HepG2 (cell line): ENCODE data around the gene CTIF. TPM values are rescaled to one million over a fixed set of nuclear protein-coding genes. Genes with fewer than 3 reads are reported as not detected.

Experiments
- DMAP1 ChIP-seq: IDR thresholded peaks from 2 replicates; pipeline ENCODE4 v1.6.1; 2016
- DRAP1 ChIP-seq: IDR thresholded peaks from 2 replicates; pipeline ENCODE4 v1.6.1; 2016; ENCODE audit warnings: missing genetic modification reagents, missing compliant biosample characterization
- FOXP4 ChIP-seq: sonication (generic); formaldehyde crosslinking; IDR thresholded peaks from 2 replicates; pipeline ENCODE4 v1.4.0; 2020; ENCODE audit warnings: missing genetic modification reagents
- GLMP ChIP-seq: sonication (generic); formaldehyde crosslinking; IDR thresholded peaks from 2 replicates; pipeline ENCODE4 v1.9.0; 2021; ENCODE audit warnings: missing genetic modification reagents, mild to moderate bottlenecking, borderline replicate concordance
- HOXA5 ChIP-seq: sonication (generic); formaldehyde crosslinking; IDR thresholded peaks from 2 replicates; pipeline ENCODE4 v1.4.0; 2020; ENCODE audit warnings: missing genetic modification reagents
- KLF11 ChIP-seq: IDR thresholded peaks from 2 replicates; pipeline ENCODE4 v1.6.1; 2016; ENCODE audit warnings: missing compliant biosample characterization
- KMT2A ChIP-seq: sonication (generic); formaldehyde crosslinking; IDR thresholded peaks from 2 replicates; pipeline ENCODE4 v1.4.0; 2020; ENCODE audit warnings: missing genetic modification reagents
- MTF1 ChIP-seq: sonication (generic); formaldehyde crosslinking; IDR thresholded peaks from 2 replicates; pipeline ENCODE4 v1.5.0; 2020; ENCODE audit warnings: missing genetic modification reagents
- NR2F2 ChIP-seq: IDR thresholded peaks from 2 replicates; pipeline ENCODE4 v1.6.1; 2012; ENCODE audit warnings: low read depth, inconsistent platforms, borderline replicate concordance
- PLSCR1 ChIP-seq: sonication (generic); formaldehyde crosslinking; IDR thresholded peaks from 2 replicates; pipeline ENCODE4 v1.5.0; 2020; ENCODE audit warnings: missing genetic modification reagents, mild to moderate bottlenecking, borderline replicate concordance
- SRSF1 ChIP-seq: fragments of 200-400 bp; formaldehyde crosslinking; optimal IDR thresholded peaks from 2 replicates; pipeline ENCODE3; 2017; ENCODE audit warnings: mild to moderate bottlenecking, low read depth, low read length, moderate library complexity
- TFAP4 ChIP-seq: sonication (generic); IDR thresholded peaks from 2 replicates; pipeline ENCODE4 v1.6.1; 2016; ENCODE audit warnings: low read depth, borderline replicate concordance
- ZBTB44 ChIP-seq: sonication (generic); formaldehyde crosslinking; IDR thresholded peaks from 2 replicates; pipeline ENCODE4 v1.4.0; 2020; ENCODE audit warnings: missing genetic modification reagents
- ZFX ChIP-seq: sonication (generic); formaldehyde crosslinking; IDR thresholded peaks from 2 replicates; pipeline ENCODE4 v1.4.0; 2020; ENCODE audit warnings: mild to moderate bottlenecking, low read depth, missing genetic modification reagents, moderate library complexity
- ZNF136 ChIP-seq: sonication (generic); formaldehyde crosslinking; IDR thresholded peaks from 2 replicates; pipeline ENCODE4 v1.8.1; 2022; ENCODE audit warnings: low read depth, mild to moderate bottlenecking, moderate library complexity, missing genetic modification reagents
- ZNF281 ChIP-seq: sonication (generic); formaldehyde crosslinking; IDR thresholded peaks from 2 replicates; pipeline ENCODE4 v1.4.0; 2020; ENCODE audit warnings: missing genetic modification reagents, borderline replicate concordance
- ZNF296 ChIP-seq: sonication (generic); formaldehyde crosslinking; conservative IDR thresholded peaks from 2 replicates; pipeline ENCODE4 v1.5.0; 2020; ENCODE audit warnings: mild to moderate bottlenecking, missing genetic modification reagents
- ZNF350 ChIP-seq: sonication (generic); formaldehyde crosslinking; IDR thresholded peaks from 2 replicates; pipeline ENCODE4 v1.4.0; 2020; ENCODE audit warnings: mild to moderate bottlenecking, low read depth, missing genetic modification reagents, borderline replicate concordance
- ZNF615 ChIP-seq: sonication (generic); formaldehyde crosslinking; IDR thresholded peaks from 2 replicates; pipeline ENCODE4 v1.5.0; 2020; ENCODE audit warnings: mild to moderate bottlenecking, missing genetic modification reagents, borderline replicate concordance
- polyA plus RNA-seq, 8 experiments: library from polyadenylated mRNA; depleted of rRNA in 3 of 8; stranded (reverse) in 7 of 8; unstranded in 1 of 8; fragments of >200 nt; fragmentation: Illumina TruSeq in 4 of 8; extraction: Trizol in 4 of 8; gene quantifications; 2 replicates each; pipeline versions ENCODE4 v1.2.1 to v1.2.3, GENCODE V29; 2011 to 2016; ENCODE audit warnings: low read depth in 4 of 8, missing spikeins in 1 of 8, mixed read lengths in 1 of 8; ENCODE audit not compliant: insufficient read depth in 1 of 8
- total RNA-seq, 5 experiments: library from RNA; depleted of rRNA; stranded (reverse); fragments of >200 nt; fragmentation: Illumina TruSeq; extraction: Trizol; gene quantifications; 2 replicates each; pipeline ENCODE4 v1.2.3, GENCODE V29; 2016; ENCODE audit warnings: low read depth in 1 of 5

CTIF gene
- total and polyA plus RNA-seq, 2 of the 13 experiments (the other 11 are each of a cell fraction or from before 2014, with no cell fraction given) = 18.2 to 28.0 TPM

GRCh38 chr18:48540251-48541025, 1.6 kb downstream of the CTIF start (continued):
- TF ChIP-seq SRSF1 (no peak), DMAP1 (CRISPR knock-in tag) (peak; percentile 82), ZFX (CRISPR knock-in tag) (peak; percentile 74), ZNF136 (CRISPR knock-in tag) (no peak), PLSCR1 (CRISPR knock-in tag) (no peak), ZNF281 (CRISPR knock-in tag) (peak; percentile 88), ZBTB44 (CRISPR knock-in tag) (no peak), TFAP4 (peak; percentile 66; the same call in 1 of the 2 replicates), MTF1 (CRISPR knock-in tag) (no peak), DRAP1 (CRISPR knock-in tag) (no peak), GLMP (CRISPR knock-in tag) (no peak), NR2F2 (no peak), KMT2A (CRISPR knock-in tag) (no peak; the same call in 1 of the 2 replicates), ZNF615 (CRISPR knock-in tag) (no peak), KLF11 (CRISPR knock-in tag) (0 out of 2 replicates have a peak, but pooled peaks have one; percentile 28), HOXA5 (CRISPR knock-in tag) (no peak), ZNF350 (CRISPR knock-in tag) (0 out of 2 replicates have a peak, but pooled peaks have one; percentile 25), FOXP4 (CRISPR knock-in tag) (peak; percentile 82), ZNF296 (0 out of 2 replicates have a peak, but pooled peaks have one; percentile 38)
